DOHH2 (cell line): ENCODE data around the gene RAD51B.

Source experiments
- EZH2phosphoT487 ChIP-seq: fragments of 200-600 bp; sonication (generic); IDR thresholded peaks from 2 replicates; pipeline ENCODE4 v1.6.1; 2017; ENCODE audit warnings: borderline replicate concordance, mild to moderate bottlenecking, antibody characterized with exemption, low read length, moderate library complexity, mixed read lengths
- TF ChIP-seq, protein P1 (sequence below): fragments of 200-600 bp; sonication (generic); IDR thresholded peaks from one replicate; pipeline ENCODE4 v1.5.1; 2014; ENCODE audit warnings: antibody characterized with exemption, mild to moderate bottlenecking, low read depth, low read length; ENCODE audit not compliant: poor library complexity, severe bottlenecking

DNA sequence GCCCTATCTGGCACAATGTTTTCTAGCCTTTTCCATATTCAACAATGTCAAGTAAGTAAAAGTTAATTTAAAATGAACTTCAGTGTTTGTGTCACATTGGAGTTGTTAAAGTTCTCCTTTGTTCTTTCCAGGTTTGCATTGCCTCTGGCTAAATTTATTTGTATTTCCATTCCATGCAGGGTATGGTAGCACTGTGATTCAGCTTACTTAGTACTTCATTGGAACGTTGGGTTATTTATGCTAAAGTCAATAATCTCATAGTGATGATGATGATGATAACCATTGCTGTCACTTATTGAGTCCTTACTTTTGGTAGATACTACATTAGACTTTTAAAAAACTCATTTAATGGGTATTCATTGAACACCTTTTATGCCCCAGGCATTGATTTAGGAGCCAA lies 286.9 kb downstream of the RAD51B start:
- TF ChIP-seq, protein P1, sequence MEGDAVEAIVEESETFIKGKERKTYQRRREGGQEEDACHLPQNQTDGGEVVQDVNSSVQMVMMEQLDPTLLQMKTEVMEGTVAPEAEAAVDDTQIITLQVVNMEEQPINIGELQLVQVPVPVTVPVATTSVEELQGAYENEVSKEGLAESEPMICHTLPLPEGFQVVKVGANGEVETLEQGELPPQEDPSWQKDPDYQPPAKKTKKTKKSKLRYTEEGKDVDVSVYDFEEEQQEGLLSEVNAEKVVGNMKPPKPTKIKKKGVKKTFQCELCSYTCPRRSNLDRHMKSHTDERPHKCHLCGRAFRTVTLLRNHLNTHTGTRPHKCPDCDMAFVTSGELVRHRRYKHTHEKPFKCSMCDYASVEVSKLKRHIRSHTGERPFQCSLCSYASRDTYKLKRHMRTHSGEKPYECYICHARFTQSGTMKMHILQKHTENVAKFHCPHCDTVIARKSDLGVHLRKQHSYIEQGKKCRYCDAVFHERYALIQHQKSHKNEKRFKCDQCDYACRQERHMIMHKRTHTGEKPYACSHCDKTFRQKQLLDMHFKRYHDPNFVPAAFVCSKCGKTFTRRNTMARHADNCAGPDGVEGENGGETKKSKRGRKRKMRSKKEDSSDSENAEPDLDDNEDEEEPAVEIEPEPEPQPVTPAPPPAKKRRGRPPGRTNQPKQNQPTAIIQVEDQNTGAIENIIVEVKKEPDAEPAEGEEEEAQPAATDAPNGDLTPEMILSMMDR, result no peak
- no peak for TF ChIP-seq EZH2phosphoT487
